HG02852 (cell line): Measurements from ENCODE around the gene CYTH3.
"Not testable (repeated sequence)": the region's sequence is repeated elsewhere in the genome, so short reads cannot be mapped to it uniquely, and the experiment has no call there.

Experiments used
- ATAC-seq: cut with Tn5 transposase; IDR thresholded peaks from one replicate; pipeline ENCODE4 v1.9.1; 2021; ENCODE audit warnings: mild to moderate bottlenecking, moderate library complexity; ENCODE audit not compliant: unreplicated experiment

CYTH3 gene

DNA sequence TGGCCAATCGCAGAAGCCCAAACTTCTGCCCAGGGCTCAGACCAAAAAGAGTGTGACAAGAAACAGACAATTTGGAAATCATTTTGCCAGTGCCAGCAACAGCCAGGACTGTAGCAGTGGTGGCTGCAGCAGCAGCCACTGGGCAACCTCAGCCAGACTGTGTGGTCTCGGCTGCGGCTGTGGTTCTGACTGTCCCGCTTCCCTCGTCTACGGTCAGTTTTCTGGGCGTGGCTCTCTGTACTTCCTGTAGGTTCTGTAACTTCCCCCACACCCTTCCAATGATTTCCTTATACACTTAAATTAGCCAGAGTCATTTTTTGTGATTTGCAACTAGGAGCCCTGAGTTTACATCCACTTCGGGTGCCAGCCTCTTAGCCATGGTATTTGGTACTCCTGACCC lies 39.9 kb downstream of the CYTH3 start:
- ATAC-seq = no peak

DNA sequence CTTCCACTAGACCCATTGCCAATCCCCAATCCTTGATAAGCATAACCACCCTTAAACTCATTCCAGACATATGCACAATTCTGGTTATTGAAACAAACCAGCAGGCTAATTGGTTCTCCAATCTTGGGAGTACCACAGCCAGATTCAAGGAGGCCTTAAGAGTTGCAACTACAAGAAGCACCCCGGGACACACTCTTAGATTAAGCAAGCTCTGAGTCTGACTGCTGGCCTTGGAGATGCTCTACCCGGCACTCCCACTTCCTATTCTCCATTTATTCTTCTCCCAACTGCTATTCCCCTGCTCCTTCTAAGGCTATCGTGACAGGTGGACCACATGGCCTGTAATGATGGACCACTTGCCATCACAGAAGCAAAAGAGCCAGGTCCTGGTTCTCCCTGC lies 40.3 kb downstream of the CYTH3 start:
- ATAC-seq = no peak

DNA sequence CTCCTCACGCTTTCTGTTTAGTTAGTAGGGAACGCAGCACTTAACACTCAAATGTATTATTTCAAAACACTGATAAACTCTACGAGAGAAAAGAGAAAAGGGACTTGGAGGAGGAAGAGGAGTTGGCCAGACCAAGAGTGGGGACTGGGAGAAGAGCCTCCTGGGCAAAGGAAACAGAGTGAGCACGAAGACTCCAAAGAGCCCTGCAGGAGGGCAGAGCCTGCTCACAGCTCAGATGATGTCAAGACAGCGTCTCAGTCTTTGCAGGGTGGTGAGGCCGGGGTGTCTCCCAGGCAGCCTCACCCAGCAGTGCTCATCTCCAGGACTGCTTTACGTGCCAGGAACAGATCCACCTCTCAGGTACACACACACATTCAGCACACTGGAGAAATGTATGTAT lies 41.2 kb downstream of the CYTH3 start:
- no peak for ATAC-seq

DNA sequence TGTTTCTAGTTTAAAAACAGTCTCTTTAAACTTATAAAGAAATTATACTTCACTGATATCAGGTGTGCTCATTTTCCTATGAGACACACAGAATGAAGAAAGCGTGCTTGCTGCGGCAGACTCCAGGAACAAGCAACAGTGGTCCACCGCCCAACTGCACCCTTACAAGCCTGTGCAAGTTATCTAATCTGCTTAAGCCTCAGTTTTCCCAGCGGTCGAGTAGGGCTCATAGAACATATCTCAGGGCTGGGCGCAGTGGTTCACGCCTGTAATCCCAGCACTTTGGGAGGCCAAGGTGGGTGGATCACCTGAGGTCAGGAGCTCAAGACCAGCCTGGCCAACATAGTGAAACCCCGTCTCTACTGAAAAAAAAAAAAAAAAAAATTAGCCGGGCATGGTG lies 43.1 kb downstream of the CYTH3 start:
- ATAC-seq = not testable (repeated sequence)

DNA sequence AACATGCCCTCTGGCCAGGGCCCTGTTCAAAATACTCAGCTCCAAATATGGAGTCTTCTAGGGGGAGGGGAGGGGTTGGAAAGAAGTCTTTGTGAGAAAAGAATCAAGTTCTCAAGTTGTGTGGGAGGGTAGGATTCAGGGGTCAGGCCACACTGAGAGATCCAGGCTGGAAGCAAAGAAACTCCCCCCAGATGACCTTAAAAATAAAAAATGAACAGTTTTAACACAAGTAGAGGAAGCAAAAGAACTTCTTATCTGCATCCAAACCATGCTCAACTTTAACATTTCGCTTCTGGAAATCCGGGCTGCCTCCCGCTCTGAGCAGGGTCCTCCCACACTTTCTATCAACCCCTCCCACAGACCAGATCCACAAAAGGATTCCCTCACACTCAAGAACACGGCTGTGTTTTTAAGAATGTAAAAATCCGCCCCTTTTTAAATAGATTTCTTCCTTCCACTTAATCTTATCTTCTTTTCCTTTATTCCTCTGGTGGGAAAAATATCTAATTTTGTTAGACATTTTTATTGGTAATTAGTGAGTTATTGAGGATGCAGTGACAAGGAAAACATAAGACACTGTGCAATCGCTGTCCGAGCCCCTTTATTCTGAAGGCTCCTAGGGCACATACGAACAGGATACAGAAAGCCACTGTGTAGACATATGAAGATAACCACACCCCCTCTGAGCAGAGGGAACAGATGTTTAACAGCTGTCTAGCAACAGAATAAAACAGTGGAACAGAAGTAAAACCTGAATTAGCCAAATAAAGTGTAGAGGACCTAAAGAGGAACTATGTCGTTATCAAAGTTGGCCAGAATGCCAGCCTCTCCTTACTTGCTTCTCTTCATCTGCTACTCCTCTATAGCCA lies 43.8 kb downstream of the CYTH3 start:
- ATAC-seq = peak; percentile 85

DNA sequence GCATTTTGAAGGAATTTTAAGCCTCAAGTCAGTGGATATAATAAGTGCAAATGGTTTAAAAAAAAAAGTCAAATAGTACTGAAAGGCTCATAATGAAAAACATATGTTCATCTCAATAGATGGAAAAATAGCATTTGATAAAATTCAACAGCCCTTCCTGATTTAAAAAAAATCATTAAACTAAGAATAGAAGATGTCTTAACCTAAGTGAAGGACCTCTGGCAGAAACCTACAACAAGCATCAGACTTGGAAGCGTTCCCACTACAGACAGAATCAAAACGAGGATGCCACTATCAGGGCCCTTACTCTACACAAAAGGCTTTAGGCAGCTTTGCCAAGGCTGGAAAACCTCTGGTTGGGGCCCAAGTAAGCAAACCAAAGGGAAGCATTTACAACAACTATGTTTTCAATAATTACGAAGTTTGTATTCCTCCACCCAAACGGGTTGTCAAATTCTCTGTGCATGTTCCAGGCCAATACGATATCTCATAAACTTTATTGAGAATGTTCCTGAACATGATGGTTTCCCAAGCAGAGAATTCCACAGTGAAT lies 45.1 kb downstream of the CYTH3 start:
- no peak for ATAC-seq

DNA sequence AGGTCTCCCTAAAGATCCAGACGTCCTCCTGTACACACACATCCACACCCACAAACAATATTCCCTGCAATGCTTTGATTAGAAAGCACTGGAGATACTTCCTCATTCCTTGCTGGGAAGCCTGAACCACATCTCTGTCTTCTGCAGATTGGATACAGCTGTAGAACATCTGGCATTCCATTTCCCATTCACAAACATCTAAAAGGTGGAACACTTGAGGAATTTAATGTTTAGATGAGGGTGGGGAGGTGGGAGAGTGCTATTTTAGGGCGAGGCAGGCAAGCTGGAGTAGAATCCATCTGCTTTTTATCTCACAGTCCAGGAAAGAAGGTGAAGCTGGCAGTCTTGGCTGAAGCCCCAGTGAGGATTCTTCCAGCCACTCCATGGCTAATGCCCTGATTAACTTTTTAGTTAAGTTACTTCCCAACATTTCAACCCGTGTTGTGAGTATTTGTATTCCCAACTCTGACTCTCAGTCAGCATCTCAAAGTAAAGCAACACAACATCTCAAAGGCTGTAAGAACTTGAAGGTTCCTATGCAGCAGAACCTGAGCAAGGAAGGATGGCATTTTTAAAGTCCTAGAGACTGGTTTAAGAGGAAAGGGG lies 46.1 kb downstream of the CYTH3 start:
- ATAC-seq = no peak

DNA sequence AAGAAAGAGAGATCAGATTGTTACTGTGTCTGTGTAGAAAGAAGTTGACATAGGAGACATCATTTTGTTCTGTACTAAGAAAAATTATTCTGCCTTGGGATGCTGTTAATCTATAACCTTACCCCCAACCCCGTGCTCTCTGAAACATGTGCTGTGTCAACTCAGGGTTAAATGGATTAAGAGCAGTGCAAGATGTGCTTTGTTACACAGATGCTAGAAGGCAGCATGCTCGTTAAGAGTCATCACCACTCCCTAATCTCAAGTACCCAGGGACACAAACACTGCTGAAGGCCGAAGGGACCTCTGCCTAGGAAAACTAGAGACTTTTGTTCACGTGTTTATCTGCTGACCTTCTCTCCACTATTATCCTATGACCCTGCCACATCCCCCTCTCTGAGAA lies 49.0 kb downstream of the CYTH3 start:
- ATAC-seq = not testable (repeated sequence)

DNA sequence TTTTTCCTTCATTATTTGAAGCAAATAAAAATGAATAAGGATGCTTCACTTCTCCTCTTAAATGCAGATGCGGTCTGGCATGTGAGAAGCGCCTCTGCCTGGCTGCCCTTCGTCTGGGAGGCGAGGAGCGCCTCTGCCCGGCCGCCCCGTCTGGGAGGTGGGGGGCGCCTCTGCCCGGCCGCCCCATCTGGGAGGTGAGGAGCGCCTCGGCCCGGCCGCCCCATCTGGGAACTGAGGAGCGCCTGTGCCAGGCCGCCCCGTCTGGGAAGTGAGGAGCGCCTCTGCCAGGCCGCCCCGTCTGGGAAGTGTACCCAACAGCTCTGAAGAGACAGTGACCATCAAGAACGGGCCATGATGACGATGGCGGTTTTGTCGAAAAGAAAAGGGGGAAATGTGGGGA lies 49.4 kb downstream of the CYTH3 start:
- not testable (repeated sequence) for ATAC-seq

DNA sequence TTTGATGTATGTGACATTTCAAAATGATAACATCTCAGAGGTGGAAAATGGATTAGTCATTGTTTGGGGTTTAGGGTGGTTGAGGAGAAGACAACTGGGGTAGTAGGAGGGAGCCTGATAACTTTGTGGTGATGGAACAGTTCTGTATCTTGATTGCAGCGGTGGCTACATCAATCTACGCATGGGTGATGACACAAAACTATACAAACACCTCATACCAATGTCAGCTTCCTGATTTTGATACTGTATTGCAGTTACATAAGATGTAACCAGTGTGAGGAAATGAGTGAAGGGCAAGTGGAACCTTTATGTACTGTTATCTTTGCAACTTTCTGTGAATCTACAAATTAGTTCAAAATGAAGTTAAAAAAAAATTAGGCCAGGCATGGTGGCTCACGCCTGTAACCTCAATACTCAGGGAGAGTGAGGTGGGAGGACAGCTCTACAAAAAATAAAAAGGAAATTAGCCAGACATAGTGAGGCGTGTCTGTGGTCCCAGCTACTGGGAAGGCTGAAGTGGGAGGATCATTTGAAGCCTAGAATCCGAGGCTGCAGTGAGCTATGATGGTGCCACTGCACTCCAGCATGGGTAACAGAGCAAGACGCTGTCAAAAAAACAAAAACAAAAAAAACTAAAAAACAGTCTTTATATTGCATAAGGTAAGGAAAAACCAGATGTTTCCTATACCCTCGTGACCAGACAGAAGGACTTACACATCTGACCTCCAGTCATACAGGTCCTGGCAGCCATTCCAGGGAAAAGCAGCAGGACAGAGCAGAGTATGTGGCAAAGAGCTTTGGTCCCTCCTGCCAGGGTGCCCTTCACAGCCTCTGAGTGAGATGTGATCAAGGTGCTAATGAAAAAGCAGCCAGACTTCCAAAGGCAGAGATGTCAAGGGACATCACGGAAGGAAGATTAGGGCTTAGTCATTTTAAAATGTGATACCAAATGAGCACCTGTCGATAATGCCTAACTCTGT lies 50.8 kb downstream of the CYTH3 start:
- no peak for ATAC-seq

DNA sequence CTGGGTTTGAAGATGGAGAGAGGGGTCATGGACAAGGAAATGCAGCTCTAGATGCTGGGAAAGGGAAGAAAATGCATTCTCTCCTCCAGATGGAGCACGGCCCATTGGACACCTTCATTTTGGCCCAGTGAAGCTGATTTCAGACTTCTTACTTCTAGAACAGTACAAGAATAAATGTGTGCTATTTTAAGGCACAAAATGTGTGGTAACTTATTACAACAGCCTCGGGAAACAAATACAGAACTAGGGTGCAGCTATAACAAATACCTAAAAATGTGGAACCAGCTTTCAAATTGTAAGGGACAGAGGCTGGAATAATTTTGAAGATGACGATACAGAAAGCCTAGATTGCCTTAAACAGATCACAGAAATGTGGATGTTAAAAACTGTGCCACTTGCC lies 54.1 kb downstream of the CYTH3 start:
- no peak for ATAC-seq

DNA sequence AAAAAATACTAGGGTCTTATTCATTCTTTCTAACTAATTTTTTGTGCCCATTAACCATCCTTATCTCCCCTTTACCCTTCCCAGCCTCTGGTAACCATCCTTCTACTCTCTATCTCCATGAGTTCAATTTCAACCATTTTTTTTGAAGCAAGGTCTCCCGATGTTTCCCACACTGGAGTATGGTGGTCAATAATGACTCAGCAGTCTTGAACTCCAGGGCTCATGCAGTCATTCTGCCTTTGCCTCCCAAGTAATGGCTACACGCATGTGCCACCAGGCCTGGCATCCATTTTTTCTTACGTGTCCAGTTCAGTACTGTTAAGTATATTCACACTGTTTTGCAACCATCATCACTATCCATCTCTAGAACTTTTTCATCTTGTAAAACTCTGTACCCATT lies 60.4 kb downstream of the CYTH3 start:
- no peak for ATAC-seq

DNA sequence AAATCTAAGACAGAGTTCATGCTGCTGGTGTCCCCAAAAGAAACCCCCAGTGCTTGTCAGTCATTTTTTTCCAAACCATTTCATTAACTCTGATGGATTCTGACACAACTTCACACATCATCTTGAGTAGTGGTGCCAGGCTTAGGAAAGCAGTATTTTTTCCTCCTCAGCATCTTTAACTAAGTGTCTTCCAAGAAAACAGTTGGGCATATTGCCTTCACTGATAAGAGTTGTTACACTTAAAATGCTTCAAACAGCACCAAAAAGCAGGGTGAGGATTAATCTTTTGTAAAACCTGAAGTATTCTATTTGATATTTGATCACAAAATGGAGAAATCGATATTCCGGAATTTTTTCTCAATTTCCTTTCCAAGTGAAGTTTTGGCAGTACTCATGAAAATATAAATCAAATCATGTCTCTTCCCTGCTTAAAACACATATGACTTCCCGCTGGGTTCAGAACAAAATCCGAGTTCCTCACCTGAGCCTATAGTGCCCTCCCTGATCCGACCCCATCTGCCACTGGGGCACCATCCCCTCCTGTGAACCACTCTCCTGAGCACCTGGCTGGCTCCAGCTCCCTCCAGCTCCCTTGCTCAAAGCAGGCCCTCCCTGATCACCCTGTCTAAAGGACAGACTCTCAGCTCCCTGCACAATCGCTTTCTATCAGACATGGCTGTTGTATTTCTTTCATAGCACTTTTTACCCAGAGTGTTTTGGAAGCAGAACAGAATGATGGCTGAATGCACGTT lies 61.6 kb downstream of the CYTH3 start:
- ATAC-seq = no peak

DNA sequence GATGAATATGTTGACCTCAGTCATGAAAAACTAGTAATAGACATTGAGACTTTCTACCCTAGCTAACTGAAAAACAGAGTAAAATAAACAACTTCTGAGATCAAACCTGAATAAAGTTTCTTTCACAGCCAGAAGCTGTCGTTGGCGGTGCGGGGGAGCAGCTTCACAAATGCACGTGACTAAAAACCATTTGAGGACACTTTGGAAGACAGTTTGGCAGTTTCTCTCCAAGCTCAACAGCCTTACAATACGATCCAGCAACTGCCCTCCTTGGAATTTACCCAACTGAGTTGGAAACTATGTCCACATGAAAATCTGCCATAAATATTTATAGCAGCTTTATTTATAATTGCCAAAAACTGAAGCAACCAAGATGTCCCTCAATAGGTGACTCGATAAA lies 63.1 kb downstream of the CYTH3 start:
- no peak for ATAC-seq

DNA sequence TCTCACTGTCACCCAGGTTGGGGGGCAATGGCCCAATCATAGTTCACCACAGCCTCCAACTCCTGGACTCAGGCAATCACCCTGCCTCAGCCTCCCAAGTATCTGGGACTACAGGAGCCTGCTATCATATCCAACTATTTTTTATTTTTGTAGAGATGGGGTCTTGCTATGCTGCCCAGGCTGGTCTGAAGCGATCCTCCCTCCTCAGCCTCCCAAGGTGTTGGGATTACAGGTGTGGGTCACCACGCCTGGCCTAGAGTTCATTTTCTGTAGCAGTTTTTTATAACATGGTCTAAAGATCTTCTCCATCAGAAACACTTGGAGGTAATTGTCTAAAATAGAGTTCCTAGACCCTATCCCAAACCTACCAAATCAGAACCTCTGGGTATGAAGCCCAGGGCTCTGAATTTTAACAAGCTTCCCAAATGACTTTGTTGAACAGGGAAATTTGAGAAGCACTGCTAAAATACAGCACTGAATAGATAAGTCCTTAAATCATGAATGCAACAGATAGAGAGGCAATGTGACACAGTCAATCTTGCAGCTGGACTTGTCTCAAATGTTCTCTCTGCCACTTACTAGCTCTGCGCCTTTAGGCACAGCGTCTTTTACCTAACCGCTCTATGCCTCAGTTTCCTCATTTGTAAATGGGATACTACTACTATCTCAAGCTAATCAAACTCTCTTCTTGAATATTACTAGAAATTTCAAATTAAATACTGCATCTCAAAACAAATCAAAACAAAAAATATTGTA lies 63.7 kb downstream of the CYTH3 start:
- no peak for ATAC-seq

DNA sequence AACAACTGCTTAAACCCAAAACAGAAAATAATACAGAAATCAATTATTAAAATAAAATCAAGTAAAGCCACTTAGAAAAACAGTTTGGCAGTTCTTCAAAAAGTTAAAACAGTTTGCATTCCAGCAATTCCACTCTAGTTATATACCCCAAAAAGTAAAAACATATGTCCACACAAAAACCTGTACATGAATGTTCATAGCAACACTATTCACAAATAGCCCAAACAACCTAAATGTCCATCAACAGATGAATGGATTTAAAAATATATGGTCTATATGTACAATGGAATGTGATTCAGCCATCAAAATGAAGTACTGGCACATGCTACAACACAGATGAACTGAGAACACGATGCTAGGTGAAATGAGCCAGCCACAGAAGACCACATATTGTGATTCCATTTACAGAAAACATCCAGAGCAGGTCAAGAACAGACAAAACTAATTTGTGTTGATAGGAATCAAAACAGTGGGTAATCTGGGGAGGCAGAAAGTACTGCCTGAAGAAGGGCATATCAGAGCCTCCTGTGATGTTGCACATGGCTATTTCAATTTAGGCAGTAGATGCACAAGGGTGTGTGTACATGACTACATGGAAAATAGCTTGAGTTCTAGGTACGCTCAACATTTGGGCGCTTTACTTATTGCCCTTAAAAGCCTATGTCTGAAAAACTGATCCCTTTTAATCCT lies 66.3 kb downstream of the CYTH3 start:
- ATAC-seq = no peak

DNA sequence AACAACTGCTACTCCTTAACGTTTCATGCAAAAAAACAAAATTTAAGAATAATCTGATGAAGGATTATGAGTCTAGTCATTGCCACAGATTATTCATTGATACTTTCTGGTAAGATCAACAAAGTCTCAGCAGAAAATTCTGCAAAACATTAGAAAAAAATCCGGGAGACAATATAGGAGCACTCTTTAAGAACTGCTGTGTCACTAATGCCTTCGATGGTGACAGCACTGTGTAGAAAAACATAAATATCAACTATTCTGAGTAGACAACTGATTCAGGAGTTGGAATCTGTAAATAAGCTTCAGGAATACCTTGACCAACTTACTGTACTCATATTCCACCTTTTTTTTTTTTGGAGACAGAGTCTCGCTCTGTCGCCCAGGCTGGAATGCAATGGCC lies 69.0 kb downstream of the CYTH3 start:
- ATAC-seq = no peak

DNA sequence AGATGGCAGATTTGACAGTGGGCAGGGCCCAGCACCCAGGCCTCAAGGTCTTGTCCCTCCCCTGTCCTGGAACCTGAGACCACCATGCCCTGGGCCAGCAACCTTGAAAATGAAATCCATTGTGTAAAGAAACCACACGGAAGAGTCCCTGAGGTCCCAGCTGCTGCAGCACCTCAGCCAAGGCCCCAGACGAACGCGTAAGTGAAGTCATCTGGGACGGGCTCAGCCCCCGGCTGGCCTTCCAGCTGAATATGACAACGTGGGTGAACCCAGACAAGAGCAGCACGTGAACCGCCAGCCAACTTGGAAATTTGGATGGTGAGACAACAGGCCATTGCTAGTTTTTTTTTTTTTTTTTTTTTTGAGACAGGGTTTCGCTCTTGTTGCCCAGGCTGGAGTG lies 70.3 kb downstream of the CYTH3 start:
- no peak for ATAC-seq

DNA sequence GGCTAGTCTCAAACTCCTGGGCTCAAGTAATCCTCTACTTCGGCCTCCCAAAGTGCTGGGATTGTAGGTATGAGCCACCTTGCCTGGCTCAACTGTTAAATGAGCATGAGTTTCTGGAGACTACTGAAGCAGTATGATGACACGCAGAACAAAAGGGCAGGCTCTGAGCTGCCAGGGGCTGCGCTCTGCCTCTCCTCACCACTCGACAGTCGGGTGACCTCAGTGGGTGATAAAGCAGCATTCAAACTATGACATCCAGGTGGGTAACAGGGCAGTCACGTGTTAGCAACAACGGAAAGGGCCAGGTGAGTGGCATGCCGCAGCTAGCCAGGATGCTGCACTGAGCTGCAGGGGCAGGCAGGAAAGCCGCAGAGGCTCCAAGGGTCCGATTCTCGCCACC lies 71.5 kb downstream of the CYTH3 start:
- no peak for ATAC-seq
